K562 (cell line): ENCODE measurements around the gene LPGAT1. TPM values are rescaled to one million over a fixed set of nuclear protein-coding genes. Genes with fewer than 3 reads are reported as not detected.

ENCODE experiments used
- ATAC-seq: fragments of 200-7000 bp; cut with Tn5 transposase; 3 replicates; pipeline ENCODE4 v1.9.1; 2020; ENCODE audit warnings: moderate library complexity
- BruUV-seq: library from RNA; stranded (reverse); fragments of 400-500 nt; replicated peaks from 2 replicates; lab custom pipeline; 2021; lab: Mats Ljungman, UMichigan
- CTCF ChIA-PET: fragments of 300-600 bp; formaldehyde crosslinking; extraction: SDS; loops from one replicate; lab custom pipeline; 2021; ENCODE audit warnings: low intra/inter-chr PET ratio; lab: Yijun Ruan, JAX
- POLR2A ChIA-PET: fragments of 300-600, 350-650 bp; sonication (Branson Sonifier 250); formaldehyde crosslinking; extraction: SDS; loops from one replicate; lab custom pipeline; 2021; ENCODE audit warnings: antibody characterized with exemption, inconsistent platforms; lab: Yijun Ruan, JAX
- DNase-seq, 4 experiments: peaks; one replicate each; pipeline versions ENCODE4 v3.0.0 to v3.0.0-alpha.2; 2011 to 2018; ENCODE audit warnings: low spot score in 3 of 4, mixed read lengths in 3 of 4; ENCODE audit errors: extremely low read depth in 1 of 4
- FAIRE-seq: peaks from 2 replicates; lab custom pipeline; 2011; peaks lifted over from hg19 to GRCh38; lab: Jason Lieb, UNC
- H2AFZ ChIP-seq: 2 replicates; pipeline ENCODE4 v1.6.0; 2011; ENCODE audit warnings: low read depth, low read length, control low read depth, inconsistent platforms
- H3K27ac ChIP-seq: fragments of 200-600 bp; 3 replicates; pipeline ENCODE4 v1.8.0; 2011; ENCODE audit warnings: low read depth, mild to moderate bottlenecking, control low read depth, inconsistent platforms, low read length, moderate library complexity, mixed read lengths; ENCODE audit errors: extremely low read depth
- H3K27me3 ChIP-seq, 2 experiments: fragments of 300-600 bp in 1 of 2; 2 replicates in 1 of 2; 3 replicates in 1 of 2; pipeline versions ENCODE4 v1.6.0 to v1.8.0; 2011; ENCODE audit warnings: inconsistent platforms in 2 of 2, low read length in 2 of 2, mild to moderate bottlenecking in 1 of 2, mixed read lengths in 1 of 2, moderate library complexity in 1 of 2; ENCODE audit not compliant: control insufficient read depth in 2 of 2, insufficient read depth in 2 of 2
- H3K36me3 ChIP-seq: fragments of 300-600 bp; 3 replicates; pipeline ENCODE4 v1.8.0; 2011; ENCODE audit warnings: mild to moderate bottlenecking, low read length, inconsistent platforms; ENCODE audit not compliant: control insufficient read depth, insufficient read depth
- H3K4me1 ChIP-seq, 2 experiments: fragments of 200-600 bp in 1 of 2; replicated peaks in 1 of 2; 2 replicates in 1 of 2; 3 replicates in 1 of 2; pipeline versions ENCODE4 v1.5.1 to v1.8.0; 2011; ENCODE audit warnings: inconsistent platforms in 2 of 2, low read length in 2 of 2, mild to moderate bottlenecking in 1 of 2, mixed read lengths in 1 of 2, moderate library complexity in 1 of 2; ENCODE audit not compliant: control insufficient read depth in 2 of 2, insufficient read depth in 2 of 2
- H3K4me2 ChIP-seq: 2 replicates; pipeline ENCODE4 v1.6.1; 2011; ENCODE audit warnings: low read length, control low read depth, inconsistent platforms, mixed read lengths; ENCODE audit not compliant: insufficient read depth
- H3K4me3 ChIP-seq: fragments of 200-600 bp; sonication (generic), shearing (Covaris generic); 2 replicates; pipeline ENCODE4 v1.5.1; 2016; ENCODE audit warnings: control low read depth, inconsistent platforms
- H3K79me2 ChIP-seq: fragments of 200-600 bp; 3 replicates; pipeline ENCODE4 v1.8.0; 2011; ENCODE audit warnings: low read length, inconsistent platforms; ENCODE audit not compliant: control insufficient read depth, insufficient read depth
- H3K9ac ChIP-seq, 2 experiments: 2 replicates each; pipeline versions ENCODE4 v1.6.0 to v1.6.1; 2011; ENCODE audit warnings: low read depth in 2 of 2, low read length in 2 of 2, control low read depth in 1 of 2, inconsistent platforms in 1 of 2, mild to moderate bottlenecking in 1 of 2, mixed read lengths in 1 of 2; ENCODE audit not compliant: insufficient read depth in 1 of 2
- H3K9me1 ChIP-seq: one replicate; pipeline ENCODE4 v1.6.0; 2011; ENCODE audit warnings: inconsistent platforms, mild to moderate bottlenecking, low read length, moderate library complexity; ENCODE audit not compliant: control insufficient read depth, insufficient read depth
- H3K9me3 ChIP-seq: replicated peaks from 2 replicates; pipeline ENCODE4 v1.5.1; 2011; ENCODE audit warnings: low read depth, low read length, inconsistent platforms; ENCODE audit not compliant: control insufficient read depth, insufficient read depth
- H4K20me1 ChIP-seq: replicated peaks from 2 replicates; pipeline ENCODE4 v1.6.1; 2011; ENCODE audit warnings: low read length, inconsistent platforms, mixed read lengths; ENCODE audit not compliant: control insufficient read depth, insufficient read depth
- C11orf30 ChIP-seq: fragments of 450-650 bp; IDR thresholded peaks from 2 replicates; pipeline ENCODE4 v1.6.1; 2016; ENCODE audit warnings: low read depth, mild to moderate bottlenecking
- ESRRB ChIP-seq: fragments of 250-450 bp; sonication (Bioruptor Pico); IDR thresholded peaks from 2 replicates; pipeline ENCODE4 v1.5.0; 2020; ENCODE audit warnings: mild to moderate bottlenecking, moderate library complexity, borderline replicate concordance
- GTF2E2 ChIP-seq: fragments of 200-800 bp; sonication (Bioruptor generic); IDR thresholded peaks from 2 replicates; pipeline ENCODE4 v1.6.1; 2016; ENCODE audit warnings: missing genetic modification characterization, missing compliant biosample characterization
- HNRNPUL1 ChIP-seq: fragments of 200-400 bp; formaldehyde crosslinking; IDR thresholded peaks from 2 replicates; pipeline ENCODE4 v1.6.1; 2017; ENCODE audit warnings: low read length
- KLF10 ChIP-seq: fragments of 250-450 bp; sonication (Bioruptor Pico); IDR thresholded peaks from 2 replicates; pipeline ENCODE4 v1.6.1; 2021; ENCODE audit warnings: matching md5 sums
- MAFG ChIP-seq: fragments of 450-650 bp; conservative IDR thresholded peaks from 2 replicates; pipeline ENCODE4 v1.6.1; 2016; ENCODE audit warnings: missing genetic modification characterization, missing compliant biosample characterization
- MYC ChIP-seq, 2 experiments: fragments of 250-450 bp in 1 of 2; sonication (Bioruptor Pico) in 1 of 2; IDR thresholded peaks; 2 replicates each; pipeline versions ENCODE4 v1.5.1 to v1.6.1; 2012 to 2021; ENCODE audit warnings: low read depth in 2 of 2, borderline replicate concordance in 1 of 2, improper control_type of control experiment in 1 of 2, low read length in 1 of 2, mild to moderate bottlenecking in 1 of 2, moderate library complexity in 1 of 2
- NFXL1 ChIP-seq: fragments of 450-650 bp; formaldehyde crosslinking; IDR thresholded peaks from 2 replicates; pipeline ENCODE4 v1.4.0; 2021; ENCODE audit warnings: mild to moderate bottlenecking
- NUFIP1 ChIP-seq: fragments of 450-650 bp; IDR thresholded peaks from 2 replicates; pipeline ENCODE4 v1.6.1; 2018; ENCODE audit not compliant: partially characterized antibody
- PRDM10 ChIP-seq: fragments of 450-650 bp; IDR thresholded peaks from 2 replicates; pipeline ENCODE4 v1.6.1; 2018; ENCODE audit not compliant: partially characterized antibody
- ZNF316 ChIP-seq: fragments of 450-650 bp; IDR thresholded peaks from 2 replicates; pipeline ENCODE4 v1.6.1; 2016
- ZNF75A ChIP-seq: fragments of 450-650 bp; formaldehyde crosslinking; IDR thresholded peaks from 2 replicates; pipeline ENCODE4 v1.4.0; 2020; ENCODE audit warnings: mild to moderate bottlenecking
- ZZZ3 ChIP-seq: fragments of 450-650 bp; IDR thresholded peaks from 2 replicates; pipeline ENCODE4 v1.6.1; 2016; ENCODE audit warnings: antibody characterized with exemption, mild to moderate bottlenecking, moderate library complexity
- WGBS: fragments of 100-300 bp; shearing (Covaris generic); methylation state at CpG from one replicate; pipeline ENCODE4 v1.1.6; 2016; ENCODE audit warnings: low coverage, mixed read lengths; ENCODE audit not compliant: insufficient coverage; ENCODE audit errors: missing lambda C conversion rate; 5-methylcytosine and 5-hydroxymethylcytosine counted together
- in situ Hi-C: fragments of 300-500 bp; cut with MboI; formaldehyde crosslinking; loops from 4 replicates; pipeline ENCODE4 v1.15.0; 2018; ENCODE audit warnings: inconsistent platforms, mixed read lengths
- intact Hi-C: fragments of 100-400 bp; cut with micrococcal nuclease; formaldehyde crosslinking; loops from 2 replicates; pipeline ENCODE4 v1.14.2; 2022
- polyA plus RNA-seq, 8 experiments: library from polyadenylated mRNA; depleted of rRNA in 4 of 8; stranded (reverse) in 5 of 8; unstranded in 3 of 8; fragments of >200 nt; fragmentation: Nextera tagmentation in 2 of 8; fragmentation: Illumina TruSeq in 1 of 8; extraction: Ambion mirVana in 2 of 8; extraction: Trizol in 1 of 8; gene quantifications; 2 replicates each; pipeline versions ENCODE4 v1.2.1 to v1.2.3, GENCODE V29; 2011 to 2014; ENCODE audit warnings: inconsistent platforms in 1 of 8, missing spikeins in 1 of 8
- total RNA-seq, 7 experiments: library from RNA; depleted of rRNA in 6 of 7; stranded (reverse); fragments of >200 nt in 6 of 7; fragmentation: Illumina TruSeq in 2 of 7; extraction: Trizol in 2 of 7; gene quantifications; 2 replicates each; pipeline versions ENCODE4 v1.2.1 to v1.2.3, GENCODE V29; 2011 to 2021; ENCODE audit warnings: low replicate concordance in 1 of 7

The LPGAT1 gene
- total and polyA plus RNA-seq, 9 of the 15 experiments (the other 6 are each of a cell fraction or from before 2014, with no cell fraction given): 5.7 to 31.4 (median 16.3) TPM

- in situ Hi-C loops (no loop called here), intact Hi-C loops (no loop called here)
- 29% methylated on average over 3 of the region's 3 CpGs for WGBS
- Histone ChIP-seq H3K27me3 (no peaks in the 10 kb centered on the region), H3K9ac (no peak overlapping the region), H3K4me3 (no peak overlapping the region), H3K36me3 (peaks cover 12% of the 10 kb centered on the region; the same call in 2 of the 3 replicates), H3K27ac (no peak overlapping the region), H2AFZ (no peak overlapping the region), H3K9me1 (no peaks in the 10 kb centered on the region), H3K4me2 (no peak overlapping the region), H3K79me2 (no peaks in the 10 kb centered on the region), H3K4me1 (peaks cover 0 to 9% of the 10 kb centered on the region in 2 experiments; a peak in 2 of 5 replicates), H3K9me3 (no peaks in the 10 kb centered on the region), H4K20me1 (no peaks in the 10 kb centered on the region)
- peak; percentile 80 for TF ChIP-seq ZNF316
- peak; percentile 65; the same call in 1 of the 2 replicates for TF ChIP-seq C11orf30
- TF ChIP-seq MAFG: peak; percentile 32; the same call in 1 of the 2 replicates
- no peak for TF ChIP-seq GTF2E2 (tag)
- ATAC-seq: no peak
- FAIRE-seq: no peak
- POLR2A ChIA-PET: no interaction called here
- no peak for DNase-seq
- no TSS peak for BruUV-seq
- CTCF ChIA-PET: no interaction called here
Observed at GRCh38 chr1:211751438-211751837, 79.1 kb downstream of the LPGAT1 start.

- no peak overlapping the region for H3K4me3 ChIP-seq
- H3K9me1 ChIP-seq: no peaks in the 10 kb centered on the region
- no peak for DNase-seq
- no peak overlapping the region for H3K27ac ChIP-seq
- no TSS peak for BruUV-seq
- 0% methylated on average over 1 of the region's 1 CpG for WGBS
- H3K4me1 ChIP-seq: peaks cover 0 to 9% of the 10 kb centered on the region in 2 experiments; a peak in 2 of 5 replicates
- in situ Hi-C loops (no loop called here), intact Hi-C loops (no loop called here)
- FAIRE-seq: no peak
- H4K20me1 ChIP-seq: no peaks in the 10 kb centered on the region
- ATAC-seq: no peak
- H3K27me3 ChIP-seq: no peaks in the 10 kb centered on the region
- ChIA-PET POLR2A (interaction anchor here (0.9 to 1.2 kb wide), 4 partner anchors 9 to 17 kb away, joined by 3 to 5 read pairs (median 3); no protein-coding TSS in a partner anchor), CTCF (no interaction called here)
- no peak overlapping the region for H3K4me2 ChIP-seq
- peaks cover 12% of the 10 kb centered on the region; the same call in 2 of the 3 replicates for H3K36me3 ChIP-seq
- no peak overlapping the region for H3K9ac ChIP-seq
- H2AFZ ChIP-seq: no peak overlapping the region
- H3K9me3 ChIP-seq: no peaks in the 10 kb centered on the region
- H3K79me2 ChIP-seq: no peaks in the 10 kb centered on the region
- TF ChIP-seq ESRRB (CRISPR knock-in tag) (no peak), PRDM10 (no peak), ZNF75A (CRISPR knock-in tag) (no peak), HNRNPUL1 (no peak), KLF10 (CRISPR knock-in tag) (no peak), ZZZ3 (no peak), NUFIP1 (no peak), NFXL1 (no peak), MYC (IDR thresholded peaks at IDR 0.05; ENCODE audit: low read depth, low read length) (no peak), MYC (CRISPR knock-in tag; IDR thresholded peaks at IDR 0.05; ENCODE audit: borderline replicate concordance, low read depth) (no peak)
Observed at GRCh38 chr1:211750599-211750998, 80.0 kb downstream of the LPGAT1 start.
